HUES64 (cell line): ENCODE data around the gene COL2A1.

Experiments used
- H3K27ac ChIP-seq: 2 replicates; pipeline ENCODE4 v1.7.0; 2013; ENCODE audit warnings: low read depth, low read length, inconsistent platforms
- H3K27me3 ChIP-seq: 2 replicates; pipeline ENCODE4 v1.6.1; 2013; ENCODE audit warnings: mild to moderate bottlenecking, low read length; ENCODE audit not compliant: insufficient read depth
- H3K36me3 ChIP-seq: 2 replicates; pipeline ENCODE4 v1.6.1; 2013; ENCODE audit warnings: mild to moderate bottlenecking, low read length; ENCODE audit not compliant: insufficient read depth
- H3K4me1 ChIP-seq: 2 replicates; pipeline ENCODE4 v1.6.1; 2013; ENCODE audit warnings: mild to moderate bottlenecking, low read length, moderate library complexity; ENCODE audit not compliant: insufficient read depth
- H3K4me3 ChIP-seq: 2 replicates; pipeline ENCODE4 v1.5.1; 2013; ENCODE audit warnings: mild to moderate bottlenecking, low read length, moderate library complexity
- H3K9ac ChIP-seq: 2 replicates; pipeline ENCODE4 v1.6.1; 2013; ENCODE audit warnings: mild to moderate bottlenecking, low read depth, low read length
- H3K9me3 ChIP-seq: 2 replicates; pipeline ENCODE4 v1.6.1; 2013; ENCODE audit warnings: low read depth, low read length; ENCODE audit not compliant: insufficient read depth
- WGBS: fragments of 150-250, 120-280 bp; methylation state at CpG from one replicate; pipeline ENCODE4 v1.1.7; 2013; ENCODE audit warnings: missing lambda C conversion rate; 5-methylcytosine and 5-hydroxymethylcytosine counted together

The COL2A1 gene

DNA sequence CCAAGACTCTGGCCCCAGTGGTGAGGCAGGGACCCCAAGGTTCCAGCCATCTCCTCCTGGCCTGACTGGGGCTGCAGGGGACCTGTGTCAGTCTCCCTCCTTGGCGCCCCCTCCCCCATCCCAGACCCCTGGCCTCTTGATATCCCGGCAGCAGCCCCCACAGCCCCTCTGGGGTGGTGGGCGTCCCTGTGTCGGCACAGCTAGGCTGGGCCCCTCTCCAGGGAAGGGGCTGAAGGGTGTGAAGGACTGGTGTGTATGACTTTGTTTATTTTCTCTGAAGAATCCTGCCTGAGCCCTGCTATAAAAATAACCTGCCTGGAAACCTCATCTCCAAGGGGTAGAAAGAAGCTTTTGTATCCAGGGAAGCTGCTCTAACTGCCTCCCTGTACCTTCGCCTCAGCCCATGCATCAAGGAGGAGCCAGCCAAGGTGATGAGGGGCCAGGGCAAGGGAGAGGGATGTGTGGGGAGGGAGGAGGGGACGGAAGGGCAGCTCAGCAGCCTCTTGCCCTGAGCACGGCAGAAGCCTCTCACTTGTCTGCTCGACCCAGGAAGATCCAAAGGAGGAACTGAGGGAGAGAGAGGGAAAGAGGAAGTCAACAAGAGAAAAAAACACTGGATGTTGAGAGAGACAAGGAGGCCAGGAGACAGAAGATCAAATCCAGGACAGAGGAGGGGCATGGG is 25.4 kb upstream of the COL2A1 start:
- Histone ChIP-seq H3K36me3 (no peaks in the 10 kb centered on the region), H3K27me3 (peaks cover 100% of the 10 kb centered on the region), H3K4me1 (peaks cover 21% of the 10 kb centered on the region; the same call in 1 of the 2 replicates), H3K9ac (no peak overlapping the region), H3K9me3 (no peaks in the 10 kb centered on the region), H3K27ac (no peak overlapping the region), H3K4me3 (no peak overlapping the region)
- 65% methylated on average over 8 of the region's 8 CpGs for WGBS

DNA sequence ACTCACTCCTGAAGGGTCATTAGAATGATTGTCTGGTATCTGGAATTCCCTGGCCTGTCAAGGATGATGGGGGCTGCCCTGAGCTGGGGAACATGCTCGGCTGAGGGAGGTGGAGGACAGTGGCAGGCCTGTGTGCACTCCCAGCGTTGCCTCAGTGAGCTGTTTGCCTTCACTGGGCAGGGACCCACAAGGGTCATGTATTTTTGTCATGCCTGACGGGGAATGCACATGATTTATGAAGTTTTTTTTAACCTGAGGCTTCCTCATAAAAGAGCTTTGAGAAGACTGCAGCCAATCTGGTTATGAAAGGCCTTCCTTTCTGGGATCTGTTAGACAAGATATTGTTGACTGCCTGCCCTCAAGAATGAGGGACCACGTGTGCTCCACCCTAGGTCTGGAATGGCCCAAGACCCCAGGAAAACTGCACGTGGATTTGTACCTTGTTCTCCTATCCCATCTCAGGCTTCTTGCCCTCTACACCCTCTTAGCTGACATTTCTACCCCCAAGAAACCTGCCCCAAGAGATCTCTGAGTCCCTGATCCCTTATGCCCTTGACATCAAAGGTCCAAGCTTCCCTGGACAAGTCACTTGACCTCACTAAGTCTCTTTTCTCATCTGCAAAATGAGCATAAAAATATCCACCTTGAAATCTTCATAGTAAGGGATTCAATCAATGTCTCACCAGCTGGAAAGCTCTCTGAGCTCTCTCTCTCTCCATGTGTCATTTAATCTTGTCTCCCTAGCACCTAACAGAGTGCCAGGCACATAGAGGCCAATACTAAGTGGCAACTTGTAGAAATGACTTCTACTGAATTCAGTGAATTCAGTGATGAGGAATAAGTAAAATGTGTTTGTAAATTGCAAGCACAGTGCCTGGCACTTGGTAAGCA is 24.5 kb upstream of the COL2A1 start:
- peaks cover 100% of the 10 kb centered on the region for H3K27me3 ChIP-seq
- H3K36me3 ChIP-seq = no peaks in the 10 kb centered on the region
- H3K4me3 ChIP-seq = no peak overlapping the region
- no peak overlapping the region for H3K9ac ChIP-seq
- H3K4me1 ChIP-seq = peaks cover 23% of the 10 kb centered on the region; the same call in 1 of the 2 replicates
- no peaks in the 10 kb centered on the region for H3K9me3 ChIP-seq
- 78% methylated on average over 5 of the region's 5 CpGs for WGBS
- no peak overlapping the region for H3K27ac ChIP-seq

DNA sequence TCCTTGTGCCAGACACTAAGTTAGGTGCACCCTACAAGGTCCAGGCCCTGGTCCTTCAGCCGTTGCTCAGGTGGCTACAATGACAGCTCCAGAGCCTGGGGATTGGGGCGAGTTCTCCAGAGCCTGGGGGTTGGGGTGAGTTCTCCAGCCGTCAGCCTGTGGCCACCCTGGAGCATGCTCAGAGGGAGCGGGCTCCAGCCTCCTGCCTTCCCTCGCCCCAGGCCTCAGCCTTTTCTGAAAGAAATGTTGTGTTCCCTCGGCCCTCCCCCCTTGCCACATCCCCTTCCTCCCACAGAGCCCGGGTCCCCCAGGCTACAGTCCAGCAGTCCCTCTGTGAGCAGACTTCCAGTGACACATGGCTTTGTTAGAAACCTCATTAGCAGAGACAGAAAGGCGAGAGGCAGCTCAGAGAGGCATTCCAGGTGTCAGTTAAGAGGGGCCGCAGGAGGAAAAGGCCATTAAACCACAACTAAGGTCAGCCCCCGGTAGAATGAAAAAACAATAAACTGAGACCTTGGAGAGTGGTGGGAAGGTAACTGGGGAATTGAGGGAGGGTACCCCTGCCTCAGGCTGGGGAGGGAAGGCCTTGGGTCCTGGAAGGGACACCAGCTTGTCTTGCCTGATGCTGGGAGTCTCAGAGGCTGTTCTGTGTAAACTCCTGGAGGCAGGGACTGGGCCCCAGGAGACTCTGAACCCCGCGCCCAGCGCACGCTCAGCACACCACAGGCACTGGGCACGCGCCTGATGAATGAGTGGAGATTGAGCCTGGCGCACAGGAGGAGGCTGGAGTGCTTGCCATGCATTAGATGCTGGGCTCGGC is 23.1 kb upstream of the COL2A1 start:
- no peak overlapping the region for H3K27ac ChIP-seq
- H3K9ac ChIP-seq = no peak overlapping the region
- H3K27me3 ChIP-seq = peaks cover 100% of the 10 kb centered on the region
- WGBS = 62% methylated on average over 18 of the region's 18 CpGs
- H3K9me3 ChIP-seq = no peaks in the 10 kb centered on the region
- H3K36me3 ChIP-seq = no peaks in the 10 kb centered on the region
- H3K4me1 ChIP-seq = peaks cover 37% of the 10 kb centered on the region
- no peak overlapping the region for H3K4me3 ChIP-seq

DNA sequence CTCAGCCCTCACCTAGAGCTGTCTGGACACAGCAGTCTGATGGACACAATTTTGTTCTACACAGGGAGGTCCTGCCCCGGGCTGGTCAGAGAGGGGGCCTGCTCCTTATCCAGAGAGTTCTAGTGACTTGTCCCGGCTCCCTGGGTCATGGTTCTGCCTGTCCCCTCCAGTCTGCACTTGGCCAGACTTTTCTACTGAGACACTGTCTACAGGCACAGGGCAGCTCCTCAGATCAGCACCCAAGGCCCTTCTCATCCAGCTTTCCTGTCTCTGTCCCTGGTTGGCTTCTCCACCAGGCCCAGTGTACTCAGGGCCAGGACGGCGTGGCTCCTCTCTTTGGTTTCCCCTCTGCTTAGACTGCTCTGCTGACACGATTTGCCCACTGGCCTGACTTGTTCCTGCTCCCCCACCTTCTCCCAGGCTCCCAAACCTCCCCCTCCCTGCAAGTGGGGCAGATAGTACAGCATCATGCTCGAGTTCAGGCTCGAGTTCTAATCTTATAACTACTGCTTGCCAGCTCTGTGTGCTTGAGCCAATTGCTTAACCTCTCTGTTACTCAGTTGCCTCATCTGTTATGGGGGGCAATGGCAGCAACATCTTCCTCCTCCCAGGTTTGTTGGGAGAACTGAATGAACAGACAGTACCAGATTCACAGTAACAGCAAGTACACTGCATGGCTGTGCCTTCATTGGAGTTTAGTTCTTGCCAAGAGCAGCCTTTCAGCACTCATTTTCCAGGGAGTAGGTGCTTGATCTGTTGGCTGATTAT is 22.0 kb upstream of the COL2A1 start:
- WGBS = 86% methylated on average over 7 of the region's 7 CpGs
- Histone ChIP-seq H3K27me3 (peaks cover 98% of the 10 kb centered on the region), H3K36me3 (no peaks in the 10 kb centered on the region), H3K9ac (no peak overlapping the region), H3K4me1 (peaks cover 42% of the 10 kb centered on the region), H3K27ac (no peak overlapping the region), H3K4me3 (no peak overlapping the region), H3K9me3 (no peaks in the 10 kb centered on the region)

DNA sequence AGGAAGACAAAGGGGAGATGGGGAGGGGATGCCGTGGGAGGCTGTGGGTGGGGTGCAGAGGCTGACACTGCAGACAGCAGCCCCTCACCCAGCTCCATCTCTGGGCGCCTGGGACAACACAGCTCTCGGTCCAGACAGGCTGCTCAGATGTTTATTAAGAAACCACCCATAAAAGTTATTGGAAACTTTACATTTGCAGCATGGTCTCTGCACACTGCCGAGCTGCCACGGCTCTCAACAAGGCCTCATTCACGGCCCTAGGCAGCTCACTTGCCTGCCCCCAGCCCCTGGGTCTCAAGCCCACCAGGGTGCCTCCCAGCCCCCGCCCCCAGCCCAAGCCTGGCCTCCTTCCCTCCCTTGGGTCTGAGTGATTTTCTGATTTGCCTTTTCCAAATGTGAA is 21.0 kb upstream of the COL2A1 start:
- Histone ChIP-seq H3K27me3 (peaks cover 98% of the 10 kb centered on the region), H3K36me3 (no peaks in the 10 kb centered on the region), H3K4me1 (peaks cover 42% of the 10 kb centered on the region), H3K27ac (no peak overlapping the region), H3K4me3 (no peak overlapping the region), H3K9ac (no peak overlapping the region), H3K9me3 (no peaks in the 10 kb centered on the region)
- 44% methylated on average over 7 of the region's 7 CpGs for WGBS

DNA sequence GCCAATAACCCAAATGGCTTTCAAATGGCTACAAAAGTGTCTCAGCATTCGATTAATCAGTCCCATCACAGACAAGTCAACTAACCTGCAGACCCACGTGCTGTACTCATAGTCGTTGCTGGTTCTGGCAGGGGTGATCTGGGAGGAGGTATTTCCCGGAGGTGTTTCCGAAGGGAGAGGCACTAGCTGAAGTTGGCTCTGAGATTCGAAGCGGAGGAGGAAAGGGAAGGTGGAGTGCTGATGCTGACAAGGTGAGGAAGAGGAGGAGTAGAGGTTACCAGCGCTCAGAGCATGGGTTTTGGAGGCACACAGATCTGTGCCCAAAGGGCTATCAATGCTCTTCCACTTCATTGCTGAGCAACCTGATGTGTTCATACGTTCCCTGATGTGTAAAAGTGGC is 20.5 kb upstream of the COL2A1 start:
- 51% methylated on average over 9 of the region's 9 CpGs for WGBS
- peaks cover 38% of the 10 kb centered on the region for H3K4me1 ChIP-seq

DNA sequence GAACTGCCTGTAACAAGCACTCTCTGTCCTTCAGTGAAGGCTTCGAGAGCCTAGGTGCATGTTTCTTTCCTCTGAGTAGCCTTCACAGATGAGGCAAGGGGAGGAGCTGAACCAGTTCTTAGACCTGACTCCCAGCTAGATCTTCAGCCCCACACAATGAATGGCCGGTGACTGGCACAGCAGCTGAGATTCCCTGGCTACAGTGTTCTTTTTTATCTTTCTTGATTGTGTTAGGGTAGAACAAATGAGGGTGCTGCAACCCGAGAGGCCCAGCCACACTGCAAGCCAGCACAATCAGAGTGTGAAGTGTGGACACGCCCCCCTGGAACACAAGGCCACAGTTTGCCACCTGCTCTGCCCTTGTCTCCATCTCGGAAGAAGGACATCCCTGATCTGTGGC is 19.1 kb upstream of the COL2A1 start:
- H3K27ac ChIP-seq = no peak overlapping the region
- 20% methylated on average over 5 of the region's 5 CpGs for WGBS
- H3K9ac ChIP-seq = no peak overlapping the region
- peaks cover 34% of the 10 kb centered on the region for H3K4me1 ChIP-seq
- H3K4me3 ChIP-seq = no peak overlapping the region
- H3K27me3 ChIP-seq = peaks cover 98% of the 10 kb centered on the region
- H3K36me3 ChIP-seq = no peaks in the 10 kb centered on the region
- H3K9me3 ChIP-seq = no peaks in the 10 kb centered on the region

More for the DNA sequence above, 20.5 kb upstream of the COL2A1 start:
- Histone ChIP-seq H3K36me3 (no peaks in the 10 kb centered on the region), H3K27ac (no peak overlapping the region), H3K9me3 (no peaks in the 10 kb centered on the region), H3K9ac (no peak overlapping the region), H3K27me3 (peaks cover 98% of the 10 kb centered on the region), H3K4me3 (no peak overlapping the region)

DNA sequence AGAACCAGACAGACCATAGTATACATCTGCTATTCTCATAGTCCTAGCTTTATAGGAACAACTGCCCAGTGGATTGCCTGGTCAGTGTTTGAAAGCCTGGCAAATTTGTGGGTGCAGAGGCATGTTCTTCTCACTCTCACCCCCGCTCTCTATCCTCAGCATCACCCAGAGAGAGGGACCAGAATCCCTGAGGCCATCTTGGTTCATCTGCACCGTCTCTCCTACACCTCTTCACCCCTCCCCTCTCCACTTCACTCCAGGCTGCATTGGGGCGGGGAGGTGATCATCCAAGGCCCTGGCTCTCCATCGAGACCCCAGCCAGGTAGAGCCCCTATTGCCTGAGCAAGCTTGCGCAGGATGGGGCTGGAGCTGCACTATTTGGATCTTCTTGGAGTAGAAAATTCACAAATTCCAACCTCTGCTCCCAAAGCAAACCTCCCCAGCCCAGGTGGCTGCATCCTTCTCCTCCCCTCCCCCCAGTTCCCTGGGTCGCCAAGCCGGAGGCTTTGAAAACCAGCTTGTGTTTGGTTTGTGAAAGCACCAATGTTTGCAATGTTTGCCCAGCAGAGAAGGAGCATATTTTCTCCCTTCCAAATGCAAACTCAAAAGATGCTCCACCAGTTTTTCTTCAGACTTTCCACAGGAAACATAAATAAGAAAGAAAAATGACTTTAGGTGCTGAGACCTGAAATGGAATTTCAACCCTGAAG is 18.6 kb upstream of the COL2A1 start:
- Histone ChIP-seq H3K4me3 (no peak overlapping the region), H3K9me3 (no peaks in the 10 kb centered on the region), H3K36me3 (no peaks in the 10 kb centered on the region), H3K4me1 (peaks cover 32% of the 10 kb centered on the region), H3K27ac (no peak overlapping the region), H3K9ac (no peak overlapping the region), H3K27me3 (peaks cover 98% of the 10 kb centered on the region)
- WGBS = 16% methylated on average over 7 of the region's 7 CpGs

DNA sequence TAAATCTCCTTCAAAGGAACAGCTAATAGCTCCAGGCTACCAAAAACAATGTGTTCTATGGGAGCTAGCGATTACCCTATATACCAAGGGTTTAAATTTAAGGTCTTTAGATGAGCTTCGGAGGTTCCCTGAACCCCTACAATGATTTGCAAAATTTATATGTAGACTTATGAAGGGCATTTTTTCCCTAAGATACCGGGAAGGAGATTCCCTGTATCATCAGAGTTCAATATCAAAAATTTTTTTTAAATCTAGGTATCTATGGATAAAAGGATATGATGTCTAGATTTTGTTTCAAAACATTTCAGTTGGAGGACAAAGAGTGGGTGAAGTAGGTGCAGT is 17.9 kb upstream of the COL2A1 start:
- Histone ChIP-seq H3K9ac (no peak overlapping the region), H3K4me1 (peaks cover 28% of the 10 kb centered on the region), H3K9me3 (no peaks in the 10 kb centered on the region), H3K4me3 (no peak overlapping the region), H3K27me3 (peaks cover 98% of the 10 kb centered on the region), H3K27ac (no peak overlapping the region), H3K36me3 (no peaks in the 10 kb centered on the region)
- WGBS = 0% methylated on average over 1 of the region's 3 CpGs

DNA sequence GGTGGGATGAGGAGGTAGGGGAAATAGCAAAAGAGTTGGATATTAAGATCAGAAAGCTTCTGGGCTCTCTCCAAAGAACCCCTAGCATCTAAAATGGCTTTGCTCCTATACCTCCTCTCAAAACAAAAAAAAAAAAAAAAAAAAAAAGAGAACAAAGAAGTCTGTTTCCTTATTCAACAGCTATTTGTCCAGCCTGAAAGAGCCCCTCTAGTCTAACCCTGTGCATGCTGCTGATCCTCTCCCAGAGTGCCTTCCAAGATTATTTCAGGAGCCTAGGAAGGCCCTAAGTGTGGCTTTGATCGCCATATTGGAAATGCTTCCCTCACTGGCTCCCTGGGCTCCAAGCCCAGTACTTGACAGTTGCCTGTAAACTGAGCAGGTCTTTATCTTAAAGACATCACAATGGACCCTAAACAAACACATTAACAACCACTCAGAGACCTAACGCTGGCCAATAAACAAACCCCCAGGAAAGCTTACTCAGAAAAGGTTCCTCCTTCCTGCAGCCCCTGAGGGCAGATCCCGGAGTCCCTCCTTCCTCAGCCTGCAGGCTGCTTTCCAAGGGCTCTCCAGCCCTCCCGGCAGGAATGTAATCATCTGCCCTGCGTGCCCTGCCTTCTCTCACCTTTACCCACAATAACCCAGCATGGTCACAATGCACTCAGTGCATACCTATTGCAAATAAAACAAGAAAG is 17.4 kb upstream of the COL2A1 start:
- no peak overlapping the region for H3K9ac ChIP-seq
- H3K9me3 ChIP-seq = no peaks in the 10 kb centered on the region
- H3K27ac ChIP-seq = no peak overlapping the region
- H3K27me3 ChIP-seq = peaks cover 98% of the 10 kb centered on the region
- WGBS = 0% methylated on average over 5 of the region's 5 CpGs
- H3K4me3 ChIP-seq = no peak overlapping the region
- peaks cover 25% of the 10 kb centered on the region for H3K4me1 ChIP-seq
- H3K36me3 ChIP-seq = no peaks in the 10 kb centered on the region
